GM23248 (cell line): ENCODE results near the gene MRM3.

Experiments
- EZH2 ChIP-seq: fragments of 200-600 bp; sonication (generic); IDR thresholded peaks from 2 replicates; pipeline ENCODE4 v1.6.1; 2018; ENCODE audit warnings: antibody characterized with exemption, mild to moderate bottlenecking; ENCODE audit not compliant: insufficient read depth, poor library complexity, severe bottlenecking
- EZH2phosphoT487 ChIP-seq: fragments of 200-600 bp; sonication (generic); IDR thresholded peaks from 2 replicates; pipeline ENCODE4 v1.6.1; 2018; ENCODE audit warnings: antibody characterized with exemption, moderate library complexity, mild to moderate bottlenecking, low read depth; ENCODE audit not compliant: insufficient read depth

DNA sequence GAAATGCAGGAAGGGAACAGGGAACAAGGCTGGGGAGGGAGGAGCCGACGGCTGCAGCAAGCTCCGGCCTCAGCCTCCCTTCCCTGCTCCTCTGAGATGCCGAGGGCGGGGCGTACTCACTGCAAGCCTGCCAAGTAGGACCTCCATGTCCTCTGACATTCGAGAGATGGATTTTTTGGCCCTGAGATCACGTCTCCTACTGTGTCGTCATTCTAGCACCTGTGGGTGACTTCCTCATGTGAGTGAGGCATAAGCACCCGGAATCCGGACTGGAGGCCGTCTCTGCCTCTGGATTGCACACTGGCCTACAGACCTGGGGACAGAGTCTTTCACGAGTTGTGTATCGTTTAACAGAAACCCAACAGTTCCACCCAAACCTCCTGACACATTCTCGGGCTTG, 14.5 kb downstream of the MRM3 start:
- TF ChIP-seq EZH2 (no peak), EZH2phosphoT487 (no peak)
